Stimulated activated CD8-positive, alpha-beta memory T cell treated with anti-CD3 and anti-CD28 coated beads, Interleukin-7, amount 100 ng/mL, for 48 hours (primary cell): ENCODE results near the gene AP3S2.

Experiments used
- DNase-seq, 2 donors: peaks; one replicate each; pipeline ENCODE4 v3.0.0-alpha.2; 2020; ENCODE audit warnings: low read depth in 1 of 2; ENCODE audit errors: extremely low read depth in 1 of 2

Gene AP3S2

GRCh38 chr15:89820666-89821611 is 72.9 kb downstream of the AP3S2 start:
- no peak for DNase-seq

- DNase-seq, result no peak
Measured at GRCh38 chr15:89818287-89818686, 75.5 kb downstream of the AP3S2 start.

GRCh38 chr15:89817701-89818280 is 76.0 kb downstream of the AP3S2 start:
- no peak for DNase-seq

GRCh38 chr15:89815769-89816168 is 78.0 kb downstream of the AP3S2 start:
- DNase-seq, result no peak

GRCh38 chr15:89814112-89814742 is 79.6 kb downstream of the AP3S2 start:
- DNase-seq, result no peak

- no peak for DNase-seq
Measured at GRCh38 chr15:89813381-89814111, 80.2 kb downstream of the AP3S2 start.

GRCh38 chr15:89812847-89813320 is 80.9 kb downstream of the AP3S2 start:
- no peak for DNase-seq

GRCh38 chr15:89812011-89812846 is 81.6 kb downstream of the AP3S2 start:
- no peak for DNase-seq

- no peak for DNase-seq
Measured at GRCh38 chr15:89810837-89811236, 83.0 kb downstream of the AP3S2 start.

- no peak for DNase-seq
Measured at GRCh38 chr15:89809787-89810148, 84.0 kb downstream of the AP3S2 start.

GRCh38 chr15:89809093-89809786 is 84.6 kb downstream of the AP3S2 start:
- no peak for DNase-seq

- DNase-seq, result no peak
Measured at GRCh38 chr15:89808160-89808870, 85.5 kb downstream of the AP3S2 start.

GRCh38 chr15:89807689-89808088 is 86.1 kb downstream of the AP3S2 start:
- no peak for DNase-seq

- DNase-seq, result no peak
Measured at GRCh38 chr15:89806559-89807550, 86.9 kb downstream of the AP3S2 start.

- DNase-seq, result no peak
Measured at GRCh38 chr15:89806210-89806558, 87.6 kb downstream of the AP3S2 start.

- no peak for DNase-seq
Measured at GRCh38 chr15:89805241-89806209, 88.3 kb downstream of the AP3S2 start.
